Thymus (tissue), 11 donors: Measurements from ENCODE around the gene TAS2R40. TPM values are rescaled to one million over a fixed set of nuclear protein-coding genes. Genes with fewer than 3 reads are reported as not detected.
A peak's percentile ranks its signal among the peaks of the same experiment; 100 is the strongest.
"Not testable (repeated sequence)": the region's sequence is repeated elsewhere in the genome, so short reads cannot be mapped to it uniquely, and the experiment has no call there.

Experiments used
- DNase-seq, 9 donors: peaks; one replicate each; pipeline ENCODE4 v3.0.0-alpha.2; 2013; ENCODE audit warnings: low spot score in 9 of 9, low read depth in 6 of 9, missing footprints in 1 of 9
- H3K27ac ChIP-seq, 2 donors: one replicate each; pipeline ENCODE4 v1.5.1; 2013; ENCODE audit warnings: control low read depth in 1 of 2, low read depth in 1 of 2, low read length in 1 of 2, mild to moderate bottlenecking in 1 of 2, moderate library complexity in 1 of 2
- H3K27me3 ChIP-seq, 2 donors: one replicate each; pipeline ENCODE4 v1.5.1; 2013; ENCODE audit warnings: low read length in 1 of 2; ENCODE audit not compliant: control insufficient read depth in 2 of 2, insufficient read depth in 1 of 2
- H3K36me3 ChIP-seq, 2 donors: one replicate each; pipeline ENCODE4 v1.5.1; 2013; ENCODE audit warnings: low read length in 1 of 2, mild to moderate bottlenecking in 1 of 2, moderate library complexity in 1 of 2; ENCODE audit not compliant: control insufficient read depth in 2 of 2, insufficient read depth in 2 of 2
- H3K4me1 ChIP-seq, 2 donors: one replicate each; pipeline ENCODE4 v1.5.1; 2013; ENCODE audit warnings: low read length in 2 of 2; ENCODE audit not compliant: control insufficient read depth in 2 of 2, insufficient read depth in 2 of 2
- H3K4me3 ChIP-seq, 2 donors: one replicate each; pipeline ENCODE4 v1.5.1; 2013; ENCODE audit warnings: low read length in 2 of 2, control low read depth in 1 of 2, mild to moderate bottlenecking in 1 of 2
- H3K9me3 ChIP-seq, 2 donors: one replicate each; pipeline ENCODE4 v1.5.1; 2013; ENCODE audit warnings: low read length in 1 of 2, mild to moderate bottlenecking in 1 of 2; ENCODE audit not compliant: control insufficient read depth in 2 of 2, insufficient read depth in 1 of 2
- WGBS: extraction: QIAGEN DNeasy Blood & Tissue Kit; methylation state at CpG from one replicate; pipeline ENCODE4 v1.1.7; 2013; 5-methylcytosine and 5-hydroxymethylcytosine counted together
- polyA plus RNA-seq: library from polyadenylated mRNA; stranded (reverse); fragments of 200-250 nt; gene quantifications from one replicate; pipeline ENCODE4 v1.2.3, GENCODE V29; 2013
- total RNA-seq: library from RNA; stranded (reverse); fragments of 120-200 nt; gene quantifications from one replicate; pipeline ENCODE4 v1.2.4, GENCODE V29; 2013
- donor health status: healthy.

TAS2R40 gene
- total and polyA plus RNA-seq, 2 donors, result not detected

- not testable (repeated sequence) for H3K27me3 ChIP-seq, DNase-seq, H3K9me3 ChIP-seq
- 81% methylated on average over 15 of the region's 15 CpGs for WGBS
- H3K27ac ChIP-seq, result peak overlapping the region in 1 of 2 donors; percentile 66
- H3K36me3 ChIP-seq, result peaks cover 15 to 33% of the 10 kb centered on the region in 2 donors
- H3K4me3 ChIP-seq, result peak overlapping the region; percentile 85 to 95
- peaks cover 6 to 22% of the 10 kb centered on the region in 2 donors for H3K4me1 ChIP-seq
Measured at GRCh38 chr7:143264196-143264568, 42.3 kb downstream of the TAS2R40 start.

- no peaks in the 10 kb centered on the region for H3K9me3 ChIP-seq
- DNase-seq, result no peak
- no peak overlapping the region for H3K4me3 ChIP-seq
- H3K27ac ChIP-seq, result no peak overlapping the region
- H3K36me3 ChIP-seq, result peaks cover 17 to 40% of the 10 kb centered on the region in 2 donors
- WGBS, result 93% methylated on average over 15 of the region's 15 CpGs
- no peaks in the 10 kb centered on the region for H3K27me3 ChIP-seq
- peaks cover 6 to 22% of the 10 kb centered on the region in 2 donors for H3K4me1 ChIP-seq
Measured at GRCh38 chr7:143265017-143265693, 43.3 kb downstream of the TAS2R40 start.

DNA sequence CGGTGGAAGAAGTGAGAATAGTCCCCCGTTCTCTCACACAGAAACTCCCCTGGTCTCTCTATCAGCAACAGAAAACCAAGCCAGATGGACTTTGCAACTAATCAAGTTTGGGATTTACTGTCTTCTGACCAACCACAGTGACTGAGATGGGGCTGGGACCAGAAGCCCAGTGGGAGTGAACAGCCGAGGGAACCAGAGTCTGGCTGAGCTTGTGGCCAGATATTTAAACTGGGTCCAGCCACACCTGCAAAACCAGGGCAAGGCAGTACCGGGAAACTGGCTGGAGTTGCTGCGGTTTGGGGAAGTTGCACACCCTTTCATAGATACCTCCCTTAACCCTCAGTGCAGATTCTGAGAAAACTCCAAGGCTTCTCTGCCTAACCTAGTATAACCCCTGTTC, 47.4 kb downstream of the TAS2R40 start:
- WGBS, result 59% methylated on average over 5 of the region's 5 CpGs
- peaks cover 0 to 7% of the 10 kb centered on the region in 2 donors for H3K4me1 ChIP-seq
- H3K9me3 ChIP-seq, result no peaks in the 10 kb centered on the region
- no peak overlapping the region for H3K4me3 ChIP-seq
- H3K36me3 ChIP-seq, result peaks cover 17 to 40% of the 10 kb centered on the region in 2 donors
- H3K27me3 ChIP-seq, result no peaks in the 10 kb centered on the region
- DNase-seq, result no peak
- H3K27ac ChIP-seq, result no peak overlapping the region

GRCh38 chr7:143271240-143271639, 49.4 kb downstream of the TAS2R40 start:
- WGBS, result 98% methylated on average over 1 of the region's 1 CpG
- Histone ChIP-seq H3K4me3 (no peak overlapping the region), H3K9me3 (no peaks in the 10 kb centered on the region), H3K36me3 (peaks cover 17 to 32% of the 10 kb centered on the region in 2 donors), H3K27me3 (no peaks in the 10 kb centered on the region), H3K4me1 (no peaks in the 10 kb centered on the region), H3K27ac (no peak overlapping the region)
- DNase-seq, result no peak

Other genes with a start within 250 kb of the TAS2R40 start
- gene OR9A2, start 194.9 kb upstream of the TAS2R40 start, total RNA-seq, result not detected
- not detected for gene OR9A2, start 194.9 kb upstream of the TAS2R40 start, polyA plus RNA-seq
- gene OR6V1, start 169.7 kb upstream of the TAS2R40 start, total RNA-seq, result not detected
- gene OR6V1, start 169.7 kb upstream of the TAS2R40 start, polyA plus RNA-seq, result 0.02 TPM
- gene PIP, start 90.0 kb upstream of the TAS2R40 start, total RNA-seq, result 0.28 TPM
- gene PIP, start 90.0 kb upstream of the TAS2R40 start, polyA plus RNA-seq, result 6.5 TPM
- gene TAS2R39, start 38.6 kb upstream of the TAS2R40 start, total RNA-seq, result not detected
- gene TAS2R39, start 38.6 kb upstream of the TAS2R40 start, polyA plus RNA-seq, result not detected
- gene GSTK1, start 41.4 kb downstream of the TAS2R40 start, total RNA-seq, result 130 TPM
- gene GSTK1, start 41.4 kb downstream of the TAS2R40 start, polyA plus RNA-seq, result 141 TPM
- gene TMEM139, start 62.9 kb downstream of the TAS2R40 start, total RNA-seq, result 0.19 TPM
- gene TMEM139, start 62.9 kb downstream of the TAS2R40 start, polyA plus RNA-seq, result 0.64 TPM
- 18.6 TPM for gene CASP2, start 66.3 kb downstream of the TAS2R40 start, total RNA-seq
- gene CASP2, start 66.3 kb downstream of the TAS2R40 start, polyA plus RNA-seq, result 17.5 TPM
- 0.09 TPM for gene CLCN1, start 94.1 kb downstream of the TAS2R40 start, total RNA-seq
- gene CLCN1, start 94.1 kb downstream of the TAS2R40 start, polyA plus RNA-seq, result 0.57 TPM
- gene FAM131B, start 140.7 kb downstream of the TAS2R40 start, total RNA-seq, result 0.47 TPM
- gene FAM131B, start 140.7 kb downstream of the TAS2R40 start, polyA plus RNA-seq, result 0.68 TPM
- gene ZYX, start 159.3 kb downstream of the TAS2R40 start, total RNA-seq, result 16.8 TPM
- gene ZYX, start 159.3 kb downstream of the TAS2R40 start, polyA plus RNA-seq, result 113 TPM
- 34.3 TPM for gene EPHA1, start 186.8 kb downstream of the TAS2R40 start, total RNA-seq
- gene EPHA1, start 186.8 kb downstream of the TAS2R40 start, polyA plus RNA-seq, result 12.5 TPM
- 0.24 TPM for gene TAS2R60, start 221.4 kb downstream of the TAS2R40 start, total RNA-seq
- 0.02 TPM for gene TAS2R60, start 221.4 kb downstream of the TAS2R40 start, polyA plus RNA-seq